DMS114 treated with DMSO at 0.1 percent for 48 hours (cell line): ENCODE data around the gene PPP2R3C.
"Not testable (repeated sequence)": the region's sequence is repeated elsewhere in the genome, so short reads cannot be mapped to it uniquely, and the experiment has no call there.

Source experiments
- DNase-seq: peaks from one replicate; lab custom pipeline; 2025; ENCODE audit not compliant: unreplicated experiment; lab: John Stamatoyannopoulos, UW

Gene PPP2R3C

GRCh38 chr14:35121887-35122695 lies at the start of gene PPP2R3C, which contains the start of gene PRORP:
TSS of gene PPP2R3C (minus strand) at chr14:35121990. CDS start at chr14:35121959, 31 bp downstream.
TSS of gene PRORP (plus strand) at chr14:35122552. CDS start at chr14:35123246, 694 bp downstream.
- peak; percentile 91 for DNase-seq

GRCh38 chr14:35167496-35167895 lies 45.7 kb upstream of the PPP2R3C start:
- DNase-seq = no peak

- no peak for DNase-seq
These were observed 43.1 kb upstream of the PPP2R3C start for GRCh38 chr14:35164849-35165248.

- no peak for DNase-seq
These were observed 41.6 kb upstream of the PPP2R3C start for GRCh38 chr14:35163384-35163783.

GRCh38 chr14:35161231-35161630 lies 39.4 kb upstream of the PPP2R3C start:
- no peak for DNase-seq

- DNase-seq = no peak
These were observed 38.1 kb upstream of the PPP2R3C start for GRCh38 chr14:35159742-35160409.

- DNase-seq = no peak
These were observed 37.3 kb upstream of the PPP2R3C start for GRCh38 chr14:35158951-35159653.

- no peak for DNase-seq
These were observed 36.7 kb upstream of the PPP2R3C start for GRCh38 chr14:35158491-35158890.

- DNase-seq = no peak
These were observed 34.2 kb upstream of the PPP2R3C start for GRCh38 chr14:35155962-35156361.

GRCh38 chr14:35154016-35154415 lies 32.2 kb upstream of the PPP2R3C start:
- DNase-seq = no peak

GRCh38 chr14:35152531-35152930 lies 30.7 kb upstream of the PPP2R3C start:
- not testable (repeated sequence) for DNase-seq

GRCh38 chr14:35149239-35149638 lies 27.4 kb upstream of the PPP2R3C start:
- DNase-seq = no peak

- DNase-seq = no peak
These were observed 25.9 kb upstream of the PPP2R3C start for GRCh38 chr14:35147711-35148110.

- DNase-seq = no peak
These were observed 25.4 kb upstream of the PPP2R3C start for GRCh38 chr14:35147186-35147585.

GRCh38 chr14:35146711-35147149 lies 24.9 kb upstream of the PPP2R3C start:
- DNase-seq = no peak

- no peak for DNase-seq
These were observed 22.2 kb upstream of the PPP2R3C start for GRCh38 chr14:35144029-35144428.

- peak; percentile 7 for DNase-seq
These were observed 19.2 kb upstream of the PPP2R3C start for GRCh38 chr14:35140718-35141581.

- DNase-seq = no peak
These were observed 16.8 kb upstream of the PPP2R3C start for GRCh38 chr14:35138585-35138984.

GRCh38 chr14:35134329-35135123 lies 12.7 kb upstream of the PPP2R3C start:
- DNase-seq = no peak
